NCI-H2227 (cell line): ENCODE results near the gene OSBPL2.

Experiments
- DNase-seq: peaks from one replicate; lab custom pipeline; 2025; ENCODE audit not compliant: unreplicated experiment; lab: John Stamatoyannopoulos, UW

The OSBPL2 gene

DNA sequence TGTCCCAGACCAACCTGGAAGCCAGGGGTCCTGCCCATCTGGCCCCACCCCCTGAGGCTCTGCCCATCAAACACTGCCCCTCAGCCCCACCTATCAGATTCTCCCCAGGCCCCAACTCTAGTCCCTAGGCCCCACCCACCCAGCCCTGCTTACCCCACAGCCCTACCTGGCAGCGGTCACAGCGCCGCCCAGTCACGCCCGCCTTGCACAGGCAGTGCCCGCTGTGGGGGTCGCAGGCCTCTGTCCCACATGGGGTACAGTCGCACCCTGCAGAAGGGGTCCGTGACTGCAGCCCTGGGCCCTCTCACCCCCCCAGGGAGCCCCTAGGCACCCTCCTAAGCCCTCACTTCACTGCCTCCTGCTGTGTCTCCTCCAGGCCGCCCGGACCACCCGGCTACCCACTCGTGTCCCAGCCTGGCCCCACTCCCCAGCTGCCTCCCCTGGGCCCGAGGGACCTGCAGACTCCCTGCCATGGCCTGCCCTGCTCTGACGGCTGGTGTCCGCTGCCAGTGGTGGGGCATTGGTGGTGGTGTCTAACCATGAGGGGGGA is 84.2 kb downstream of the OSBPL2 start:
- no peak for DNase-seq

- DNase-seq: no peak
Measured at GRCh38 chr20:62323146-62323979, 85.0 kb downstream of the OSBPL2 start.

GRCh38 chr20:62323980-62324906 is 85.9 kb downstream of the OSBPL2 start:
- no peak for DNase-seq

GRCh38 chr20:62325172-62325905 is 87.0 kb downstream of the OSBPL2 start:
- DNase-seq: no peak

DNA sequence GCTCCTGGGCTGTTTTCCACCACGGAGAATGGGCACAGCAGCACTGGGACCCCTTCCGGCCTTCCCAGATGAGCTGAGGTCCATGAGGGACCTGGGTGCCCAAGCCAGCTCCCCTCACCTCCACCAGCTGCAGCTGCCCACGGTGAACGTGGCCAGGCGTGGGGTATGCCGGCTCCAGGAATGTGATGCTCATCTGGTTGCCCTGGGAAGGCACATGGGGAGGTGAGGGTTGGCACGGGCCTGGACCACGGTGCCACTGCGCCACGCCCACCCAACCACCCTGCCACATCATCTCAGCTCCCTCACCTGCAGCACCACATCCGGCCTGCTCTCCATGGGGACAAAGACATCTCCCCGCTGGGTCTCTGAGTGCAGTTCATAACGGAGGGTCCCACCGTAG is 88.2 kb downstream of the OSBPL2 start:
- no peak for DNase-seq

- no peak for DNase-seq
Measured at GRCh38 chr20:62326959-62327725, 88.8 kb downstream of the OSBPL2 start.

- no peak for DNase-seq
Measured at GRCh38 chr20:62327726-62328495, 89.6 kb downstream of the OSBPL2 start.

GRCh38 chr20:62328684-62329388 is 90.5 kb downstream of the OSBPL2 start:
- DNase-seq: no peak

- DNase-seq: no peak
Measured at GRCh38 chr20:62329389-62330377, 91.4 kb downstream of the OSBPL2 start.

DNA sequence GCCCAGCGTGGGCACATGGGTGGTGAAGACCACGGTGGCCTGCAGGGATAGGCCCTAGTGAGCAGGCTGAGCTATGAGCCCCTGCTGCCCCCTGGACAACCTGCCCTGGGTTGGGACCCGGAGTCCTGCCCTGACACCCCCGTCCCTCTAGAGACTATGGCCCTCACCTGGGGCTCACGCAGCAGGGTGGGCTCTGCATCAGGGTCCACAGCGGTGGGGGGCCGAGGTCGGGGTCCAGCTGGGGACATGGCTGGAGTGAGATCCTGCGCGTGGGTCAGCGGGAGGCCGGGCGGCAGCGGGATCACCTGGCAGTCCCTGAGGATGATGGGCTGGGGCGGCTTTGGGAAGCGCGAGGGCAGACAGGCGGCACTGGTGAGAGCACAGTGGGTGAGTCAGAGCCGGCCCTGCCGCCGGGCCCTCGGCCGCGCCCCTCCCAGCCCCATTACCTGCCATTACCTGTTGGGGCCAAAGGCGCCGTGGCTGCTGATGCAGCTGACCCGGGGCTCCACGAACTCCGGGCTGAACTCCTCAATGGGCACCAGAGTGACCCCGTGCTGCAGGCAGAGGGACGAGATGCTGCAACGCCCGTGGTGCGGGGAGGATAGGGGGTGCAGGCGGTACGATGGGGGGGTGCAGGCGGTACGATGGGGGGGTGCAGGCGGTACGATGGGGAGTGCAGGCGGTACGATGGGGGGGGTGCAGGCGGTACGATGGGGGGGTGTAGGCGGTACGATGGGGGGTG is 92.4 kb downstream of the OSBPL2 start:
- no peak for DNase-seq

DNA sequence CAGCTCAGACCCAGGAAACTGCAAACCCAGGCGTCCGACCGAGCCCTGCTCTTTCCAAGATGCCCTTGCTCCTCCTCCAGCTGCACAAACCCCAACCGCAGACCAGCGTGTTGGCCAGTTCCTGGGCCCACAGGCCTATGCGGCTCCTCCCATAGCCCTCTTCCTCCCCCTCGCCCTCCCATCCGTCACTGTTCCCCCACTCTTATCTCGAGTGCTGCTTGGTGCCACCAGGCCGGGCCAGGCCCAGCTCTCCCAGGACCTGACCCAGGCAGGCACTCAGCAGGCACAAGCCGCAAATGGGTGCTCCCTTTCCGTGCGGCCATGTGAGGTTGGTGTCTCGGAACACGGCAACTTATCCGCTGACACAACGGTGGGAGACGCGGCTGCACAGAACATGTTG is 93.0 kb downstream of the OSBPL2 start:
- no peak for DNase-seq

GRCh38 chr20:62332421-62332820 is 94.1 kb downstream of the OSBPL2 start:
- no peak for DNase-seq

- no peak for DNase-seq
Measured at GRCh38 chr20:62332989-62333819, 94.9 kb downstream of the OSBPL2 start.

- no peak for DNase-seq
Measured at GRCh38 chr20:62333820-62334595, 95.7 kb downstream of the OSBPL2 start.

GRCh38 chr20:62334881-62335280 is 96.6 kb downstream of the OSBPL2 start:
- no peak for DNase-seq
